HCT116 (cell line): ENCODE measurements around the gene TNC. TPM values are rescaled to one million over a fixed set of nuclear protein-coding genes. Genes with fewer than 3 reads are reported as not detected.

Source experiments
- ATAC-seq: fragments of 200-7000 bp; cut with Tn5 transposase; 2 replicates; pipeline ENCODE4 v1.9.1; 2020; ENCODE audit warnings: mild to moderate bottlenecking, moderate library complexity
- BruUV-seq: library from RNA; stranded (reverse); fragments of 400-500 nt; replicated peaks from 2 replicates; lab custom pipeline; 2021; lab: Mats Ljungman, UMichigan
- CTCF ChIA-PET: fragments of 300-600 bp; sonication (Branson Sonifier 250); formaldehyde crosslinking; loops from one replicate; lab custom pipeline; 2021; ENCODE audit warnings: antibody characterized with exemption; lab: Charles Lee
- POLR2A ChIA-PET: fragments of 300-600, 350-600 bp; sonication (Branson Sonifier 250); formaldehyde crosslinking; loops from one replicate; lab custom pipeline; 2021; ENCODE audit warnings: antibody characterized with exemption; lab: Charles Lee
- RAD21 ChIA-PET, 2 experiments: fragments of 300-600 bp; sonication (Branson Sonifier 250); formaldehyde crosslinking; loops; one replicate each; lab custom pipeline; 2023; ENCODE audit warnings: low total read pairs in 2 of 2; ENCODE audit not compliant: uncharacterized antibody in 2 of 2, unreplicated experiment in 2 of 2, low non-redundant PET in 1 of 2; lab: Charles Lee
- DNase-seq: peaks from one replicate; pipeline ENCODE4 v3.0.0-alpha.2; 2010; ENCODE audit warnings: low read depth, low spot score
- H2AFZ ChIP-seq: fragments of 200-600 bp; shearing (Covaris generic), sonication (generic); 2 replicates; pipeline ENCODE4 v1.6.1; 2017; ENCODE audit warnings: low read depth, mixed run types, mixed read lengths, antibody characterized with exemption, low read length; ENCODE audit not compliant: poor library complexity, severe bottlenecking
- H3K27ac ChIP-seq: 2 replicates; pipeline ENCODE4 v1.5.1; 2012; ENCODE audit warnings: low read depth, low read length
- H3K27me3 ChIP-seq: fragments of 200-600 bp; sonication (generic); 2 replicates; pipeline ENCODE4 v1.6.1; 2016; ENCODE audit warnings: mixed run types, low read length, mixed read lengths; ENCODE audit not compliant: insufficient read depth
- H3K36me3 ChIP-seq, 2 experiments: fragments of 200-500 bp in 1 of 2; fragments of 200-600 bp in 1 of 2; sonication (Bioruptor generic) in 1 of 2; sonication (generic) in 1 of 2; 2 replicates each; pipeline versions ENCODE4 v1.5.1 to v1.6.1; 2014 to 2016; ENCODE audit warnings: low read length in 2 of 2, inconsistent platforms in 1 of 2, mixed read lengths in 1 of 2, mixed run types in 1 of 2; ENCODE audit not compliant: insufficient read depth in 2 of 2, control insufficient read depth in 1 of 2
- H3K4me1 ChIP-seq, 2 experiments: fragments of 200-600 bp in 1 of 2; sonication (generic) in 1 of 2; 2 replicates each; pipeline versions ENCODE4 v1.5.1 to v1.6.1; 2012 to 2017; ENCODE audit warnings: low read length in 2 of 2, inconsistent platforms in 1 of 2, mild to moderate bottlenecking in 1 of 2, mixed read lengths in 1 of 2, mixed run types in 1 of 2, moderate library complexity in 1 of 2; ENCODE audit not compliant: insufficient read depth in 2 of 2, control insufficient read depth in 1 of 2
- H3K4me2 ChIP-seq: fragments of 200-600 bp; sonication (generic); 2 replicates; pipeline ENCODE4 v1.6.1; 2017; ENCODE audit warnings: mixed run types, low read length, mixed read lengths
- H3K4me3 ChIP-seq, 2 experiments: fragments of 200-600 bp in 1 of 2; sonication (generic) in 1 of 2; replicated peaks in 1 of 2; 2 replicates each; pipeline ENCODE4 v1.5.1; 2011 to 2016; ENCODE audit warnings: low read length in 2 of 2, control low read depth in 1 of 2, low read depth in 1 of 2, mild to moderate bottlenecking in 1 of 2, mixed read lengths in 1 of 2, mixed run types in 1 of 2
- H3K79me2 ChIP-seq: fragments of 200-600 bp; sonication (generic); 2 replicates; pipeline ENCODE4 v1.6.1; 2017; ENCODE audit warnings: mild to moderate bottlenecking, mixed run types, low read length, moderate library complexity, mixed read lengths; ENCODE audit not compliant: insufficient read depth
- H3K9ac ChIP-seq: fragments of 200-600 bp; sonication (generic); 2 replicates; pipeline ENCODE4 v1.6.1; 2016; ENCODE audit warnings: low read length, mixed read lengths
- H3K9me2 ChIP-seq: fragments of 200-600 bp; sonication (generic), shearing (Covaris generic); 2 replicates; pipeline ENCODE4 v1.6.1; 2017; ENCODE audit warnings: mixed run types, mild to moderate bottlenecking, moderate library complexity; ENCODE audit not compliant: insufficient read depth
- H3K9me3 ChIP-seq, 2 experiments: fragments of 200-500 bp in 1 of 2; fragments of 200-600 bp in 1 of 2; sonication (Bioruptor generic) in 1 of 2; sonication (generic) in 1 of 2; 2 replicates each; pipeline ENCODE4 v1.6.1; 2014 to 2017; ENCODE audit warnings: low read length in 2 of 2, mixed read lengths in 2 of 2, inconsistent platforms in 1 of 2, low read depth in 1 of 2, mild to moderate bottlenecking in 1 of 2, mixed run types in 1 of 2, moderate library complexity in 1 of 2; ENCODE audit not compliant: control insufficient read depth in 1 of 2, insufficient read depth in 1 of 2
- H4K20me1 ChIP-seq: fragments of 200-600 bp; sonication (generic), shearing (Covaris generic); 2 replicates; pipeline ENCODE4 v1.6.1; 2017; ENCODE audit warnings: mixed run types, mild to moderate bottlenecking, moderate library complexity; ENCODE audit not compliant: insufficient read depth
- CBX3 ChIP-seq: IDR thresholded peaks from 2 replicates; pipeline ENCODE4 v1.6.1; 2012; ENCODE audit warnings: low read depth
- CEBPB ChIP-seq: IDR thresholded peaks from 2 replicates; pipeline ENCODE4 v1.6.1; 2012; ENCODE audit warnings: low read depth
- EGR1 ChIP-seq: IDR thresholded peaks from 2 replicates; pipeline ENCODE4 v1.6.1; 2012; ENCODE audit warnings: low read depth
- ELF1 ChIP-seq: IDR thresholded peaks from 2 replicates; pipeline ENCODE4 v1.6.1; 2012; ENCODE audit warnings: low read depth, borderline replicate concordance
- EZH2 ChIP-seq: fragments of 200-600 bp; sonication (generic); IDR thresholded peaks from 2 replicates; pipeline ENCODE4 v1.6.1; 2017; ENCODE audit warnings: antibody characterized with exemption, mixed run types
- EZH2phosphoT487 ChIP-seq: fragments of 200-600 bp; IDR thresholded peaks from 2 replicates; pipeline ENCODE4 v1.6.1; 2018; ENCODE audit warnings: antibody characterized with exemption, borderline replicate concordance
- FOSL1 ChIP-seq: IDR thresholded peaks from 2 replicates; pipeline ENCODE4 v1.6.1; 2012; ENCODE audit warnings: low read depth
- JUND ChIP-seq: IDR thresholded peaks from 2 replicates; pipeline ENCODE4 v1.6.1; 2012
- POLR2A ChIP-seq: IDR thresholded peaks from 2 replicates; pipeline ENCODE4 v1.7.0; 2011; ENCODE audit warnings: borderline replicate concordance; ENCODE audit not compliant: insufficient read depth, insufficient read length; ENCODE audit errors: extremely low read depth
- POLR2AphosphoS5 ChIP-seq: IDR thresholded peaks from 2 replicates; pipeline ENCODE4 v1.6.1; 2011; ENCODE audit warnings: mild to moderate bottlenecking, low read depth, low read length, moderate library complexity
- RAD21 ChIP-seq: IDR thresholded peaks from 2 replicates; pipeline ENCODE4 v1.6.1; 2012; ENCODE audit warnings: low read depth, mild to moderate bottlenecking
- SIN3A ChIP-seq: IDR thresholded peaks from 2 replicates; pipeline ENCODE4 v1.6.1; 2012; ENCODE audit warnings: low read depth
- SP1 ChIP-seq: IDR thresholded peaks from 2 replicates; pipeline ENCODE4 v1.6.1; 2012; ENCODE audit warnings: low read depth
- TCF7L2 ChIP-seq: IDR thresholded peaks from 2 replicates; pipeline ENCODE4 v1.7.0; 2011; ENCODE audit warnings: borderline replicate concordance, inconsistent platforms; ENCODE audit not compliant: insufficient read depth, insufficient read length; ENCODE audit errors: extremely low read depth
- ZBTB33 ChIP-seq: IDR thresholded peaks from 2 replicates; pipeline ENCODE4 v1.6.1; 2011; ENCODE audit warnings: mild to moderate bottlenecking, low read length, moderate library complexity; ENCODE audit not compliant: insufficient replicate concordance; ENCODE audit errors: extremely low read depth
- ZFX ChIP-seq: fragments of 450-650 bp; IDR thresholded peaks from 2 replicates; pipeline ENCODE4 v1.6.1; 2017
- intact Hi-C: fragments of 100-400 bp; cut with micrococcal nuclease; formaldehyde crosslinking; loops from 2 replicates; pipeline ENCODE4 v1.10.0; 2022
- total RNA-seq: library from RNA; stranded (reverse); gene quantifications from one replicate; pipeline ENCODE4 v1.2.1, GENCODE V29; 2021; ENCODE audit not compliant: unreplicated experiment
- TF ChIP-seq, protein P1 (sequence below), 3 experiments: fragments of 200-600 bp in 1 of 3; sonication (generic) in 1 of 3; IDR thresholded peaks in 2 of 3; conservative IDR thresholded peaks in 1 of 3; 2 replicates each; pipeline ENCODE4 v1.5.1; 2012 to 2017; ENCODE audit warnings: low read depth in 2 of 3, low read length in 2 of 3, antibody characterized with exemption in 1 of 3, borderline replicate concordance in 1 of 3, control low read depth in 1 of 3, mild to moderate bottlenecking in 1 of 3, mixed read lengths in 1 of 3, mixed run types in 1 of 3, moderate library complexity in 1 of 3; ENCODE audit not compliant: insufficient read depth in 1 of 3
- TF ChIP-seq, protein P2 (sequence below): IDR thresholded peaks from 2 replicates; pipeline ENCODE4 v1.6.1; 2012; ENCODE audit warnings: low read depth
- TF ChIP-seq, protein P3 (sequence below): IDR thresholded peaks from 2 replicates; pipeline ENCODE4 v1.6.1; 2012
- TF ChIP-seq, protein P4 (sequence below): IDR thresholded peaks from 2 replicates; pipeline ENCODE4 v1.6.1; 2012

TNC gene
- total RNA-seq, 1 experiment from 2014 or later = 0.49 TPM

DNA sequence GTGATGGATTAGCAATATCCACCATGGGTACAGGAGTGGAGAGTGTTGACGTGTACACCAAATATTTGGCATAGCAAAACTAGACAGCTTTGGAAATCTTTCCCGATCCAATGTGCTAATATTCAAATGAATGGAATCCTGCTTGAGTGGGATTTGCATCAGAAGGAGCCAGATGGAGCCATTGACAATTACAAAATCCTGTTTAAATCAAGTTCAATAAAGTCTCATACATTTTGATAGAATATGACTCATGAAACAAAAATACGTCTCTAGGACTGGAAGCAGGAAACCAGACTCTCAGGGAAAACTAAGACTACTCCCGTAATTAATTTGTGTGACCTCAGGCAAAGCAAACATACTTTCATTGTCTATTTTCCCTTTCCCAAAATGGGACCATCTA is 13.0 kb downstream of the TNC start:
- TF ChIP-seq, protein P1, sequence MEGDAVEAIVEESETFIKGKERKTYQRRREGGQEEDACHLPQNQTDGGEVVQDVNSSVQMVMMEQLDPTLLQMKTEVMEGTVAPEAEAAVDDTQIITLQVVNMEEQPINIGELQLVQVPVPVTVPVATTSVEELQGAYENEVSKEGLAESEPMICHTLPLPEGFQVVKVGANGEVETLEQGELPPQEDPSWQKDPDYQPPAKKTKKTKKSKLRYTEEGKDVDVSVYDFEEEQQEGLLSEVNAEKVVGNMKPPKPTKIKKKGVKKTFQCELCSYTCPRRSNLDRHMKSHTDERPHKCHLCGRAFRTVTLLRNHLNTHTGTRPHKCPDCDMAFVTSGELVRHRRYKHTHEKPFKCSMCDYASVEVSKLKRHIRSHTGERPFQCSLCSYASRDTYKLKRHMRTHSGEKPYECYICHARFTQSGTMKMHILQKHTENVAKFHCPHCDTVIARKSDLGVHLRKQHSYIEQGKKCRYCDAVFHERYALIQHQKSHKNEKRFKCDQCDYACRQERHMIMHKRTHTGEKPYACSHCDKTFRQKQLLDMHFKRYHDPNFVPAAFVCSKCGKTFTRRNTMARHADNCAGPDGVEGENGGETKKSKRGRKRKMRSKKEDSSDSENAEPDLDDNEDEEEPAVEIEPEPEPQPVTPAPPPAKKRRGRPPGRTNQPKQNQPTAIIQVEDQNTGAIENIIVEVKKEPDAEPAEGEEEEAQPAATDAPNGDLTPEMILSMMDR (IDR thresholded peaks at IDR 0.05 in 2 of 3, conservative IDR thresholded peaks at IDR 0.05 in 1 of 3; ENCODE audit: borderline replicate concordance in 1 of 3, insufficient read depth in 1 of 3, low read depth in 2 of 3, low read length in 2 of 3) = no peak
- TF ChIP-seq RAD21 (no peak), SP1 (no peak), POLR2AphosphoS5 (no peak), ZBTB33 (no peak), EGR1 (no peak), TCF7L2 (no peak), ZFX (no peak), POLR2A (no peak), EZH2 (no peak), CBX3 (no peak), CEBPB (no peak), SIN3A (no peak), EZH2phosphoT487 (no peak), FOSL1 (no peak), ELF1 (no peak), JUND (no peak)
- TF ChIP-seq, protein P2, sequence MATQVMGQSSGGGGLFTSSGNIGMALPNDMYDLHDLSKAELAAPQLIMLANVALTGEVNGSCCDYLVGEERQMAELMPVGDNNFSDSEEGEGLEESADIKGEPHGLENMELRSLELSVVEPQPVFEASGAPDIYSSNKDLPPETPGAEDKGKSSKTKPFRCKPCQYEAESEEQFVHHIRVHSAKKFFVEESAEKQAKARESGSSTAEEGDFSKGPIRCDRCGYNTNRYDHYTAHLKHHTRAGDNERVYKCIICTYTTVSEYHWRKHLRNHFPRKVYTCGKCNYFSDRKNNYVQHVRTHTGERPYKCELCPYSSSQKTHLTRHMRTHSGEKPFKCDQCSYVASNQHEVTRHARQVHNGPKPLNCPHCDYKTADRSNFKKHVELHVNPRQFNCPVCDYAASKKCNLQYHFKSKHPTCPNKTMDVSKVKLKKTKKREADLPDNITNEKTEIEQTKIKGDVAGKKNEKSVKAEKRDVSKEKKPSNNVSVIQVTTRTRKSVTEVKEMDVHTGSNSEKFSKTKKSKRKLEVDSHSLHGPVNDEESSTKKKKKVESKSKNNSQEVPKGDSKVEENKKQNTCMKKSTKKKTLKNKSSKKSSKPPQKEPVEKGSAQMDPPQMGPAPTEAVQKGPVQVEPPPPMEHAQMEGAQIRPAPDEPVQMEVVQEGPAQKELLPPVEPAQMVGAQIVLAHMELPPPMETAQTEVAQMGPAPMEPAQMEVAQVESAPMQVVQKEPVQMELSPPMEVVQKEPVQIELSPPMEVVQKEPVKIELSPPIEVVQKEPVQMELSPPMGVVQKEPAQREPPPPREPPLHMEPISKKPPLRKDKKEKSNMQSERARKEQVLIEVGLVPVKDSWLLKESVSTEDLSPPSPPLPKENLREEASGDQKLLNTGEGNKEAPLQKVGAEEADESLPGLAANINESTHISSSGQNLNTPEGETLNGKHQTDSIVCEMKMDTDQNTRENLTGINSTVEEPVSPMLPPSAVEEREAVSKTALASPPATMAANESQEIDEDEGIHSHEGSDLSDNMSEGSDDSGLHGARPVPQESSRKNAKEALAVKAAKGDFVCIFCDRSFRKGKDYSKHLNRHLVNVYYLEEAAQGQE = no peak
- TF ChIP-seq, protein P3, sequence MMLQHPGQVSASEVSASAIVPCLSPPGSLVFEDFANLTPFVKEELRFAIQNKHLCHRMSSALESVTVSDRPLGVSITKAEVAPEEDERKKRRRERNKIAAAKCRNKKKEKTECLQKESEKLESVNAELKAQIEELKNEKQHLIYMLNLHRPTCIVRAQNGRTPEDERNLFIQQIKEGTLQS = no peak
- TF ChIP-seq, protein P4, sequence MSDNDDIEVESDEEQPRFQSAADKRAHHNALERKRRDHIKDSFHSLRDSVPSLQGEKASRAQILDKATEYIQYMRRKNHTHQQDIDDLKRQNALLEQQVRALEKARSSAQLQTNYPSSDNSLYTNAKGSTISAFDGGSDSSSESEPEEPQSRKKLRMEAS = no peak
- TF ChIP-seq, all 23 proteins: peak for 0
- Histone ChIP-seq H2AFZ (no peak overlapping the region), H3K79me2 (no peaks in the 10 kb centered on the region), H3K27me3 (peaks cover 18% of the 10 kb centered on the region; the same call in 1 of the 2 replicates), H4K20me1 (no peaks in the 10 kb centered on the region), H3K9ac (no peak overlapping the region), H3K27ac (no peak overlapping the region), H3K36me3 (no peaks in the 10 kb centered on the region), H3K4me3 (no peak overlapping the region), H3K9me3 (no peaks in the 10 kb centered on the region), H3K9me2 (no peaks in the 10 kb centered on the region), H3K4me2 (no peak overlapping the region), H3K4me1 (no peaks in the 10 kb centered on the region)
- no peak for DNase-seq
- ChIA-PET RAD21 (no interaction called here), CTCF (no interaction called here), POLR2A (no interaction called here)
- intact Hi-C loops = no loop called here
- no peak for ATAC-seq
- no TSS peak for BruUV-seq
